ENCODE data around the gene FOXD4L6. TPM values are rescaled to one million over a fixed set of nuclear protein-coding genes. Genes with fewer than 3 reads are reported as not detected.

The FOXD4L6 gene
- total RNA-seq = 0.05 and 0.07 TPM in 2 replicates

DNA sequence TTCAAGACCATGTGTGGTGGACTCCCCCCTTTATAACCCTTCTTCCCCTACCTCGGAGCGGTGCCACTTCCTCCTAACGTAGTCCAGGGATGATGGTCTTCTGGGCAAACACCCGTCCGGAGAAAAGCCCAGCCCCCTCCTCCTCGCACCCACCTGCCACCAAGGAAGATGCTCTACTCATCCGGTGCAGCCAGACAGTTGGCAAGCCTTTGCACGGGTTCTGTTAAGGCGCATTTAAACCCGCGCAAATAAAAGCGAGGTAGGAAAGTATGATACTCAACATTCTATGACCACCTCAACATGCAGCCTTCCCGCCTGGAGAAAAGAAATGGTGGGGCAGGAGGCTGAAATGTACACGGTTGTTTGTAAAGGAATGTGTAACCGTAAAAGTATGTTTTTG is at the start of gene FOXD4L6:
Gene FOXD4L6, minus strand, starts transcription at position 101 of the 400 bp plus-strand sequence. CDS start 298 bp downstream, outside the sequence.

Other genes with a start within 250 kb of the FOXD4L6 start
- gene ZNG1F, start 60.6 kb upstream of the FOXD4L6 start, total RNA-seq = 3.0 and 7.9 TPM in 2 replicates